Left hindlimb (tissue), 1 donor: ENCODE measurements around the gene MYO1B.

ENCODE experiments used
- DNase-seq: peaks from one replicate; pipeline ENCODE4 v3.0.0-alpha.2; 2018

Gene MYO1B

GRCh38 chr2:191301971-191302370 is 56.8 kb downstream of the MYO1B start:
- no peak for DNase-seq

GRCh38 chr2:191302459-191303139 is 57.4 kb downstream of the MYO1B start:
- DNase-seq, result no peak

GRCh38 chr2:191303140-191304005 is 58.2 kb downstream of the MYO1B start:
- DNase-seq, result no peak

- DNase-seq, result peak; percentile 65
Measured at GRCh38 chr2:191304939-191305875, 60.0 kb downstream of the MYO1B start.

- DNase-seq, result no peak
Measured at GRCh38 chr2:191308026-191308425, 62.8 kb downstream of the MYO1B start.

- DNase-seq, result no peak
Measured at GRCh38 chr2:191311156-191311555, 66.0 kb downstream of the MYO1B start.

GRCh38 chr2:191311627-191312026 is 66.4 kb downstream of the MYO1B start:
- no peak for DNase-seq

- no peak for DNase-seq
Measured at GRCh38 chr2:191312163-191312562, 67.0 kb downstream of the MYO1B start.

GRCh38 chr2:191312662-191313061 is 67.5 kb downstream of the MYO1B start:
- no peak for DNase-seq

- no peak for DNase-seq
Measured at GRCh38 chr2:191314697-191315364, 69.6 kb downstream of the MYO1B start.

- DNase-seq, result no peak
Measured at GRCh38 chr2:191315365-191315752, 70.2 kb downstream of the MYO1B start.

- no peak for DNase-seq
Measured at GRCh38 chr2:191316246-191316994, 71.2 kb downstream of the MYO1B start.

GRCh38 chr2:191318037-191318728 is 73.0 kb downstream of the MYO1B start:
- peak; percentile 55 for DNase-seq

- peak; percentile 36 for DNase-seq
Measured at GRCh38 chr2:191318729-191319078, 73.5 kb downstream of the MYO1B start.

- DNase-seq, result no peak
Measured at GRCh38 chr2:191319186-191319585, 74.0 kb downstream of the MYO1B start.

GRCh38 chr2:191320881-191321280 is 75.7 kb downstream of the MYO1B start:
- DNase-seq, result no peak

- no peak for DNase-seq
Measured at GRCh38 chr2:191321861-191322662, 76.9 kb downstream of the MYO1B start.

GRCh38 chr2:191322828-191323506 is 77.8 kb downstream of the MYO1B start:
- no peak for DNase-seq

- no peak for DNase-seq
Measured at GRCh38 chr2:191325651-191326365, 80.6 kb downstream of the MYO1B start.
